Immature natural killer cell (primary cell): ENCODE results near the gene IL1RAP. TPM values are rescaled to one million over a fixed set of nuclear protein-coding genes. Genes with fewer than 3 reads are reported as not detected.

Experiments
- DNase-seq, 3 donors: peaks; one replicate each; pipeline ENCODE4 v3.0.0; 2022; ENCODE audit warnings: mixed read lengths in 1 of 3
- H3K27ac Mint-ChIP-seq, 6 donors: one replicate each; pipeline ENCODE4 v1.8.0; 2020; ENCODE audit warnings: mixed read lengths in 6 of 6, mild to moderate bottlenecking in 5 of 6, inconsistent platforms in 4 of 6, moderate library complexity in 3 of 6
- H3K27me3 Mint-ChIP-seq, 3 donors: one replicate each; pipeline ENCODE4 v1.8.0; 2020 to 2021; ENCODE audit warnings: low read depth in 3 of 3, mild to moderate bottlenecking in 3 of 3, mixed read lengths in 3 of 3, moderate library complexity in 3 of 3, inconsistent platforms in 1 of 3
- H3K36me3 Mint-ChIP-seq, 3 donors: one replicate each; pipeline ENCODE4 v1.8.0; 2020; ENCODE audit warnings: mixed read lengths in 3 of 3, inconsistent platforms in 2 of 3, mild to moderate bottlenecking in 2 of 3
- H3K4me1 Mint-ChIP-seq, 2 donors: one replicate each; pipeline ENCODE4 v1.8.0; 2020; ENCODE audit warnings: inconsistent platforms in 2 of 2, mild to moderate bottlenecking in 2 of 2, mixed read lengths in 2 of 2, moderate library complexity in 1 of 2
- H3K4me3 Mint-ChIP-seq, 5 donors: one replicate each; pipeline ENCODE4 v1.8.0; 2020; ENCODE audit warnings: mild to moderate bottlenecking in 5 of 5, mixed read lengths in 5 of 5, inconsistent platforms in 3 of 5, moderate library complexity in 3 of 5
- H3K9me3 Mint-ChIP-seq, 6 donors: one replicate each; pipeline ENCODE4 v1.8.0; 2020; ENCODE audit warnings: mild to moderate bottlenecking in 6 of 6, mixed read lengths in 6 of 6, inconsistent platforms in 4 of 6, moderate library complexity in 3 of 6
- polyA plus RNA-seq, 3 donors: library from polyadenylated mRNA; unstranded; fragments of 300-500 nt; fragmentation: Illumina TruSeq; gene quantifications; one replicate each; pipeline ENCODE4 v1.2.3, GENCODE V29; 2021

IL1RAP gene
- polyA plus RNA-seq, 3 donors from 2014 or later: 2.0 to 5.6 (median 2.4) TPM

GRCh38 chr3:190519886-190520285, 6.0 kb downstream of the IL1RAP start:
- Mint-ChIP-seq H3K4me1 (peaks cover 11 to 15% of the 10 kb centered on the region in 2 donors), H3K27me3 (no peaks in the 10 kb centered on the region), H3K36me3 (peaks cover 0 to 4% (median 4%) of the 10 kb centered on the region in 3 donors), H3K27ac (no peak overlapping the region), H3K4me3 (no peak overlapping the region), H3K9me3 (no peaks in the 10 kb centered on the region)
- no peak for DNase-seq

GRCh38 chr3:190521998-190522397, 8.1 kb downstream of the IL1RAP start:
- Mint-ChIP-seq H3K27me3 (no peaks in the 10 kb centered on the region), H3K4me3 (no peak overlapping the region), H3K4me1 (no peaks in the 10 kb centered on the region), H3K9me3 (no peaks in the 10 kb centered on the region), H3K27ac (no peak overlapping the region), H3K36me3 (peaks cover 0 to 4% (median 4%) of the 10 kb centered on the region in 3 donors)
- DNase-seq: no peak

GRCh38 chr3:190522621-190523222, 8.8 kb downstream of the IL1RAP start:
- no peak overlapping the region for H3K4me3 Mint-ChIP-seq
- H3K27me3 Mint-ChIP-seq: no peaks in the 10 kb centered on the region
- H3K4me1 Mint-ChIP-seq: no peaks in the 10 kb centered on the region
- peaks cover 0 to 4% (median 4%) of the 10 kb centered on the region in 3 donors for H3K36me3 Mint-ChIP-seq
- no peak for DNase-seq
- no peaks in the 10 kb centered on the region for H3K9me3 Mint-ChIP-seq
- H3K27ac Mint-ChIP-seq: no peak overlapping the region

- Mint-ChIP-seq H3K27ac (no peak overlapping the region), H3K4me1 (no peaks in the 10 kb centered on the region), H3K9me3 (no peaks in the 10 kb centered on the region), H3K4me3 (no peak overlapping the region), H3K27me3 (peaks cover 0 to 1% (median 0%) of the 10 kb centered on the region in 3 donors), H3K36me3 (peaks cover 0 to 6% (median 6%) of the 10 kb centered on the region in 3 donors)
- DNase-seq: no peak
These were observed 11.1 kb downstream of the IL1RAP start for GRCh38 chr3:190524942-190525341.

GRCh38 chr3:190525634-190526033, 11.7 kb downstream of the IL1RAP start:
- H3K27me3 Mint-ChIP-seq: peaks cover 0 to 1% (median 0%) of the 10 kb centered on the region in 3 donors

GRCh38 chr3:190526787-190527762, 13.2 kb downstream of the IL1RAP start:
- Mint-ChIP-seq H3K9me3 (no peaks in the 10 kb centered on the region), H3K4me3 (no peak overlapping the region), H3K27ac (no peak overlapping the region), H3K36me3 (peaks cover 0 to 10% (median 6%) of the 10 kb centered on the region in 3 donors), H3K27me3 (peaks cover 0 to 1% (median 0%) of the 10 kb centered on the region in 3 donors), H3K4me1 (no peaks in the 10 kb centered on the region)
- no peak for DNase-seq

More at GRCh38 chr3:190525634-190526033, 11.7 kb downstream of the IL1RAP start:
- Mint-ChIP-seq H3K36me3 (peaks cover 0 to 6% (median 6%) of the 10 kb centered on the region in 3 donors), H3K27ac (no peak overlapping the region), H3K9me3 (no peaks in the 10 kb centered on the region), H3K4me1 (no peaks in the 10 kb centered on the region), H3K4me3 (no peak overlapping the region)
- no peak for DNase-seq

- H3K36me3 Mint-ChIP-seq: peaks cover 0 to 10% (median 6%) of the 10 kb centered on the region in 3 donors
- DNase-seq: no peak
- no peaks in the 10 kb centered on the region for H3K9me3 Mint-ChIP-seq
- H3K27ac Mint-ChIP-seq: no peak overlapping the region
- H3K27me3 Mint-ChIP-seq: peaks cover 0 to 2% (median 0%) of the 10 kb centered on the region in 3 donors
- no peaks in the 10 kb centered on the region for H3K4me1 Mint-ChIP-seq
- no peak overlapping the region for H3K4me3 Mint-ChIP-seq
These were observed 14.8 kb downstream of the IL1RAP start for GRCh38 chr3:190528706-190529105.

GRCh38 chr3:190531406-190531805, 17.5 kb downstream of the IL1RAP start:
- no peaks in the 10 kb centered on the region for H3K9me3 Mint-ChIP-seq
- peaks cover 0 to 7% of the 10 kb centered on the region in 2 donors for H3K4me1 Mint-ChIP-seq

GRCh38 chr3:190532731-190533203, 18.9 kb downstream of the IL1RAP start:
- Mint-ChIP-seq H3K27me3 (peaks cover 0 to 2% (median 0%) of the 10 kb centered on the region in 3 donors), H3K27ac (no peak overlapping the region), H3K9me3 (no peaks in the 10 kb centered on the region), H3K4me1 (peaks cover under 1 to 9% of the 10 kb centered on the region in 2 donors), H3K4me3 (no peak overlapping the region), H3K36me3 (peaks cover 0 to 10% (median 6%) of the 10 kb centered on the region in 3 donors)
- DNase-seq: no peak

More at GRCh38 chr3:190531406-190531805, 17.5 kb downstream of the IL1RAP start:
- no peak overlapping the region for H3K27ac Mint-ChIP-seq
- peaks cover 0 to 10% (median 6%) of the 10 kb centered on the region in 3 donors for H3K36me3 Mint-ChIP-seq
- H3K27me3 Mint-ChIP-seq: peaks cover 0 to 2% (median 0%) of the 10 kb centered on the region in 3 donors
- no peak overlapping the region for H3K4me3 Mint-ChIP-seq
- DNase-seq: no peak

- DNase-seq: no peak
- H3K36me3 Mint-ChIP-seq: peaks cover 0 to 9% (median 4%) of the 10 kb centered on the region in 3 donors
- peaks cover 0 to 2% (median 0%) of the 10 kb centered on the region in 3 donors for H3K27me3 Mint-ChIP-seq
- H3K4me1 Mint-ChIP-seq: peaks cover 4 to 18% of the 10 kb centered on the region in 2 donors
- H3K4me3 Mint-ChIP-seq: no peak overlapping the region
- no peaks in the 10 kb centered on the region for H3K9me3 Mint-ChIP-seq
- no peak overlapping the region for H3K27ac Mint-ChIP-seq
These were observed 19.8 kb downstream of the IL1RAP start for GRCh38 chr3:190533511-190534281.

- peaks cover 0 to 8% (median 0%) of the 10 kb centered on the region in 3 donors for H3K36me3 Mint-ChIP-seq
- no peak overlapping the region for H3K27ac Mint-ChIP-seq
- H3K27me3 Mint-ChIP-seq: peaks cover 0 to 1% (median 0%) of the 10 kb centered on the region in 3 donors
- H3K4me1 Mint-ChIP-seq: peaks cover 4 to 21% of the 10 kb centered on the region in 2 donors
- H3K9me3 Mint-ChIP-seq: no peaks in the 10 kb centered on the region
- no peak for DNase-seq
- no peak overlapping the region for H3K4me3 Mint-ChIP-seq
These were observed 20.5 kb downstream of the IL1RAP start for GRCh38 chr3:190534386-190534785.

- Mint-ChIP-seq H3K27ac (no peak overlapping the region), H3K36me3 (peaks cover 0 to 8% (median 0%) of the 10 kb centered on the region in 3 donors), H3K9me3 (no peaks in the 10 kb centered on the region), H3K27me3 (peaks cover 0 to 1% (median 0%) of the 10 kb centered on the region in 3 donors), H3K4me1 (peaks cover 4 to 21% of the 10 kb centered on the region in 2 donors), H3K4me3 (no peak overlapping the region)
- DNase-seq: no peak
These were observed 21.1 kb downstream of the IL1RAP start for GRCh38 chr3:190534986-190535385.

- H3K27ac Mint-ChIP-seq: no peak overlapping the region
- H3K4me3 Mint-ChIP-seq: no peak overlapping the region
These were observed 23.3 kb downstream of the IL1RAP start for GRCh38 chr3:190537146-190537545.

More at GRCh38 chr3:190537146-190537545, 23.3 kb downstream of the IL1RAP start:
- no peak for DNase-seq
- Mint-ChIP-seq H3K9me3 (no peaks in the 10 kb centered on the region), H3K36me3 (peaks cover 0 to 4% (median 0%) of the 10 kb centered on the region in 3 donors), H3K4me1 (peaks cover 4 to 21% of the 10 kb centered on the region in 2 donors), H3K27me3 (peaks cover 0 to 1% (median 0%) of the 10 kb centered on the region in 3 donors)
